HepG2 (cell line): ENCODE measurements around the gene YAP1. TPM values are rescaled to one million over a fixed set of nuclear protein-coding genes. Genes with fewer than 3 reads are reported as not detected.
A peak's percentile ranks its signal among the peaks of the same experiment; 100 is the strongest.

ENCODE experiments used
- ATAC-seq: fragments of 200-7000 bp; cut with Tn5 transposase; 3 replicates; pipeline ENCODE4 v1.9.1; 2020; ENCODE audit warnings: mild to moderate bottlenecking, moderate library complexity
- BruUV-seq: library from RNA; stranded (reverse); fragments of 400-500 nt; replicated peaks from 2 replicates; lab custom pipeline; 2021; lab: Mats Ljungman, UMichigan
- CTCF ChIA-PET: fragments of 300-600 bp; formaldehyde crosslinking; extraction: SDS; loops from one replicate; lab custom pipeline; 2021; ENCODE audit warnings: low total read pairs, inconsistent platforms, low intra/inter-chr PET ratio; lab: Yijun Ruan, JAX
- POLR2A ChIA-PET: fragments of 350-600 bp; sonication (Branson Sonifier 250); formaldehyde crosslinking; loops from one replicate; lab custom pipeline; 2020; ENCODE audit warnings: antibody characterized with exemption, inconsistent platforms; lab: Yijun Ruan, JAX
- DNase-seq: peaks from one replicate; pipeline ENCODE4 v3.0.0-alpha.2; 2015; ENCODE audit warnings: low spot score
- FAIRE-seq: peaks from 3 replicates; lab custom pipeline; 2011; peaks lifted over from hg19 to GRCh38; lab: Jason Lieb, UNC
- H2AFZ ChIP-seq: one replicate; pipeline ENCODE4 v1.6.1; 2011; ENCODE audit warnings: low read length, inconsistent platforms
- H3K27ac ChIP-seq: fragments of 300-600 bp; 3 replicates; pipeline ENCODE4 v1.8.0; 2011; ENCODE audit warnings: mixed run types, mild to moderate bottlenecking, mixed read lengths, low read length, inconsistent platforms; ENCODE audit not compliant: insufficient read depth; ENCODE audit errors: extremely low read length
- H3K27me3 ChIP-seq, 2 experiments: fragments of 200-600 bp in 1 of 2; 2 replicates in 1 of 2; 3 replicates in 1 of 2; pipeline versions ENCODE4 v1.6.0 to v1.8.0; 2011; ENCODE audit warnings: low read length in 2 of 2, mild to moderate bottlenecking in 2 of 2, moderate library complexity in 2 of 2, inconsistent platforms in 1 of 2; ENCODE audit not compliant: insufficient read depth in 2 of 2, control insufficient read depth in 1 of 2
- H3K36me3 ChIP-seq, 2 experiments: fragments of 200-600 bp in 1 of 2; replicated peaks in 1 of 2; 2 replicates in 1 of 2; 3 replicates in 1 of 2; pipeline versions ENCODE4 v1.5.1 to v1.8.0; 2011; ENCODE audit warnings: low read length in 2 of 2, inconsistent platforms in 1 of 2; ENCODE audit not compliant: insufficient read depth in 2 of 2, control insufficient read depth in 1 of 2
- H3K4me1 ChIP-seq: 2 replicates; pipeline ENCODE4 v1.5.1; 2012; ENCODE audit warnings: low read length, inconsistent platforms; ENCODE audit not compliant: insufficient read depth
- H3K4me2 ChIP-seq: 2 replicates; pipeline ENCODE4 v1.6.0; 2011; ENCODE audit warnings: low read depth, low read length, inconsistent platforms
- H3K4me3 ChIP-seq, 3 experiments: fragments of 200-600 bp in 1 of 3; sonication (generic), shearing (Covaris generic) in 1 of 3; replicated peaks in 1 of 3; 2 replicates each; pipeline ENCODE4 v1.5.1; 2011 to 2016; ENCODE audit warnings: low read length in 3 of 3, inconsistent platforms in 2 of 3, low read depth in 2 of 3, mild to moderate bottlenecking in 2 of 3, control low read depth in 1 of 3, mixed read lengths in 1 of 3; ENCODE audit not compliant: insufficient read depth in 1 of 3
- H3K79me2 ChIP-seq: one replicate; pipeline ENCODE4 v1.6.1; 2011; ENCODE audit warnings: low read length, inconsistent platforms; ENCODE audit not compliant: insufficient read depth
- H3K9ac ChIP-seq: 2 replicates; pipeline ENCODE4 v1.6.0; 2011; ENCODE audit warnings: mild to moderate bottlenecking, low read depth, low read length, inconsistent platforms; ENCODE audit not compliant: insufficient read depth
- H3K9me3 ChIP-seq: 2 replicates; pipeline ENCODE4 v1.5.1; 2012; ENCODE audit warnings: mild to moderate bottlenecking, low read length
- H4K20me1 ChIP-seq: 2 replicates; pipeline ENCODE4 v1.6.0; 2011; ENCODE audit warnings: inconsistent platforms, mild to moderate bottlenecking, low read length, moderate library complexity; ENCODE audit not compliant: insufficient read depth
- EEA1 ChIP-seq: sonication (generic); formaldehyde crosslinking; IDR thresholded peaks from 2 replicates; pipeline ENCODE4 v1.5.1; 2020; ENCODE audit warnings: mild to moderate bottlenecking, missing genetic modification reagents, borderline replicate concordance
- GPN1 ChIP-seq: sonication (generic); formaldehyde crosslinking; IDR thresholded peaks from 2 replicates; pipeline ENCODE4 v1.5.1; 2020; ENCODE audit warnings: missing genetic modification reagents, borderline replicate concordance
- SMC3 ChIP-seq: IDR thresholded peaks from 2 replicates; pipeline ENCODE4 v1.6.1; 2011; ENCODE audit warnings: low read length, improper control_type of control experiment
- STAT5B ChIP-seq: sonication (generic); formaldehyde crosslinking; IDR thresholded peaks from 2 replicates; pipeline ENCODE4 v1.4.0; 2020; ENCODE audit warnings: missing genetic modification reagents
- ZNF12 ChIP-seq: sonication (generic); formaldehyde crosslinking; IDR thresholded peaks from 2 replicates; pipeline ENCODE4 v1.5.0; 2020; ENCODE audit warnings: missing genetic modification reagents
- ZNF367 ChIP-seq: sonication (generic); formaldehyde crosslinking; IDR thresholded peaks from 2 replicates; pipeline ENCODE4 v1.4.0; 2020; ENCODE audit warnings: missing genetic modification reagents, borderline replicate concordance
- ZNF556 ChIP-seq: sonication (generic); formaldehyde crosslinking; IDR thresholded peaks from 2 replicates; pipeline ENCODE4 v1.4.0; 2020; ENCODE audit warnings: mild to moderate bottlenecking, missing genetic modification reagents, borderline replicate concordance
- WGBS: methylation state at CpG from one replicate; pipeline ENCODE4 v1.1.6; 2017; ENCODE audit warnings: low lambda C conversion rate; 5-methylcytosine and 5-hydroxymethylcytosine counted together
- in situ Hi-C: cut with HindIII; loops from 2 replicates; pipeline ENCODE4 v1.10.0; 2017; ENCODE audit warnings: low pct_unique_long_range_greater_than_20kb; ENCODE audit not compliant: extremely low pct_ligation_motif_present
- intact Hi-C: fragments of 100-400 bp; cut with micrococcal nuclease; formaldehyde crosslinking; loops from one replicate; pipeline ENCODE4 v1.10.0; 2022; ENCODE audit not compliant: unreplicated experiment
- polyA plus RNA-seq, 8 experiments: library from polyadenylated mRNA; depleted of rRNA in 3 of 8; stranded (reverse) in 7 of 8; unstranded in 1 of 8; fragments of >200 nt; fragmentation: Illumina TruSeq in 4 of 8; extraction: Trizol in 4 of 8; gene quantifications; 2 replicates each; pipeline versions ENCODE4 v1.2.1 to v1.2.3, GENCODE V29; 2011 to 2016; ENCODE audit warnings: low read depth in 4 of 8, missing spikeins in 1 of 8, mixed read lengths in 1 of 8; ENCODE audit not compliant: insufficient read depth in 1 of 8
- total RNA-seq, 5 experiments: library from RNA; depleted of rRNA; stranded (reverse); fragments of >200 nt; fragmentation: Illumina TruSeq; extraction: Trizol; gene quantifications; 2 replicates each; pipeline ENCODE4 v1.2.3, GENCODE V29; 2016; ENCODE audit warnings: low read depth in 1 of 5
- TF ChIP-seq, protein P1 (sequence below): sonication (generic); formaldehyde crosslinking; IDR thresholded peaks from 2 replicates; pipeline ENCODE4 v1.5.0; 2020; ENCODE audit warnings: mild to moderate bottlenecking, missing genetic modification reagents, moderate library complexity

Gene YAP1
- total and polyA plus RNA-seq, 2 of the 13 experiments (the other 11 are each of a cell fraction or from before 2014, with no cell fraction given): 59.5 to 91.0 TPM

GRCh38 chr11:102061276-102061675 lies 49.0 kb upstream of the YAP1 start (continued):
- TF ChIP-seq, protein P1, sequence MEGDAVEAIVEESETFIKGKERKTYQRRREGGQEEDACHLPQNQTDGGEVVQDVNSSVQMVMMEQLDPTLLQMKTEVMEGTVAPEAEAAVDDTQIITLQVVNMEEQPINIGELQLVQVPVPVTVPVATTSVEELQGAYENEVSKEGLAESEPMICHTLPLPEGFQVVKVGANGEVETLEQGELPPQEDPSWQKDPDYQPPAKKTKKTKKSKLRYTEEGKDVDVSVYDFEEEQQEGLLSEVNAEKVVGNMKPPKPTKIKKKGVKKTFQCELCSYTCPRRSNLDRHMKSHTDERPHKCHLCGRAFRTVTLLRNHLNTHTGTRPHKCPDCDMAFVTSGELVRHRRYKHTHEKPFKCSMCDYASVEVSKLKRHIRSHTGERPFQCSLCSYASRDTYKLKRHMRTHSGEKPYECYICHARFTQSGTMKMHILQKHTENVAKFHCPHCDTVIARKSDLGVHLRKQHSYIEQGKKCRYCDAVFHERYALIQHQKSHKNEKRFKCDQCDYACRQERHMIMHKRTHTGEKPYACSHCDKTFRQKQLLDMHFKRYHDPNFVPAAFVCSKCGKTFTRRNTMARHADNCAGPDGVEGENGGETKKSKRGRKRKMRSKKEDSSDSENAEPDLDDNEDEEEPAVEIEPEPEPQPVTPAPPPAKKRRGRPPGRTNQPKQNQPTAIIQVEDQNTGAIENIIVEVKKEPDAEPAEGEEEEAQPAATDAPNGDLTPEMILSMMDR (CRISPR knock-in tag): peak; percentile 73
- no peak for TF ChIP-seq ZNF556 (CRISPR knock-in tag)
- no peak for TF ChIP-seq GPN1 (CRISPR knock-in tag)
- TF ChIP-seq SMC3: peak; percentile 50; the same call in 1 of the 2 replicates
- no peak for TF ChIP-seq STAT5B (CRISPR knock-in tag)

GRCh38 chr11:102062106-102062505 lies 48.1 kb upstream of the YAP1 start:
- Histone ChIP-seq H3K4me3 (no peak overlapping the region), H3K4me1 (0 out of 2 replicates have a peak, but pooled peaks cover 10% of the 10 kb centered on the region), H2AFZ (no peak overlapping the region), H3K9me3 (no peaks in the 10 kb centered on the region), H3K4me2 (no peak overlapping the region), H3K9ac (no peak overlapping the region), H3K79me2 (no peaks in the 10 kb centered on the region), H4K20me1 (no peaks in the 10 kb centered on the region), H3K36me3 (no peaks in the 10 kb centered on the region), H3K27me3 (no peaks in the 10 kb centered on the region), H3K27ac (no peak overlapping the region)
- TF ChIP-seq ZNF12 (CRISPR knock-in tag) (peak; percentile 91), EEA1 (CRISPR knock-in tag) (no peak), ZNF367 (CRISPR knock-in tag) (no peak)
- no peak for ATAC-seq
- CTCF ChIA-PET: no interaction called here
- no peak for DNase-seq
- no TSS peak for BruUV-seq
- WGBS: 94% methylated on average over 2 of the region's 2 CpGs
- no peak for FAIRE-seq
- intact Hi-C loops (loop anchor here (5.0 kb wide), 1 partner anchor 95 kb away; no protein-coding TSS in a partner anchor), in situ Hi-C loops (no loop called here)
- POLR2A ChIA-PET: no interaction called here
